ENCODE results near the gene IL13RA1. TPM values are rescaled to one million over a fixed set of nuclear protein-coding genes. Genes with fewer than 3 reads are reported as not detected.

Gene IL13RA1
- polyA plus RNA-seq, 2 of the 4 experiments (the other 2 are of a cell fraction) = 51.1 to 86.8 TPM

GRCh38 chrX:118755633-118756032, 28.2 kb downstream of the IL13RA1 start:
- H3K27ac ChIP-seq = no peak overlapping the region
- TF ChIP-seq ZNF302 (CRISPR knock-in tag; IDR thresholded peaks at IDR 0.05) (no peak), RNF2 (IDR thresholded peaks at IDR 0.05; ENCODE audit: borderline replicate concordance, low read depth) (no peak), MAX (IDR thresholded peaks at IDR 0.05) (no peak), TP53 (CRISPR knock-in tag; IDR thresholded peaks at IDR 0.05) (no peak), RAD21 (conservative IDR thresholded peaks at IDR 0.05 in 1 of 2, IDR thresholded peaks at IDR 0.05 in 1 of 2) (no peak), ZSCAN20 (CRISPR knock-in tag; IDR thresholded peaks at IDR 0.05) (no peak), HEYL (CRISPR knock-in tag; IDR thresholded peaks at IDR 0.05) (no peak), CTCF (IDR thresholded peaks at IDR 0.05) (no peak), RFX5 (IDR thresholded peaks at IDR 0.05) (no peak)
- DNase-seq (ENCODE audit: low read depth in 1 of 2, low spot score in 1 of 2) (no peak), ATAC-seq (no peak), FAIRE-seq (no peak)
- ChIA-PET POLR2A (no interaction called here), CTCF (no interaction called here)
- no peaks in the 10 kb centered on the region; the same call in 2 of the 3 replicates for H3K4me1 ChIP-seq
- 90% methylated on average over 4 of the region's 4 CpGs for WGBS (ENCODE audit: missing lambda C conversion rate)
- H3K4me2 ChIP-seq = no peak overlapping the region
- no peaks in the 10 kb centered on the region for H3K9me3 ChIP-seq
- H3K4me3 ChIP-seq = no peak overlapping the region

- TF ChIP-seq SMC3 (IDR thresholded peaks at IDR 0.05) = no peak
- TF ChIP-seq RAD21 (conservative IDR thresholded peaks at IDR 0.05 in 1 of 2, IDR thresholded peaks at IDR 0.05 in 1 of 2) = no peak
- no peak overlapping the region for H3K27ac ChIP-seq
- ChIA-PET CTCF (no interaction called here), POLR2A (no interaction called here)
- no peaks in the 10 kb centered on the region; the same call in 2 of the 3 replicates for H3K4me1 ChIP-seq
- H3K4me2 ChIP-seq = no peak overlapping the region
- DNase-seq (ENCODE audit: low read depth in 1 of 2, low spot score in 1 of 2) (no peak), FAIRE-seq (no peak), ATAC-seq (no peak)
- H3K9me3 ChIP-seq = no peaks in the 10 kb centered on the region
- H3K4me3 ChIP-seq = no peak overlapping the region
- WGBS (ENCODE audit: missing lambda C conversion rate) = 95% methylated on average over 2 of the region's 2 CpGs
Observed at GRCh38 chrX:118756101-118756500, 28.7 kb downstream of the IL13RA1 start.

GRCh38 chrX:118758511-118758910, 31.1 kb downstream of the IL13RA1 start:
- ChIA-PET CTCF (no interaction called here), POLR2A (no interaction called here)
- FAIRE-seq (no peak), DNase-seq (ENCODE audit: low read depth in 1 of 2, low spot score in 1 of 2) (no peak), ATAC-seq (no peak)
- H3K4me1 ChIP-seq = no peaks in the 10 kb centered on the region; the same call in 2 of the 3 replicates
- WGBS (ENCODE audit: missing lambda C conversion rate) = 89% methylated on average over 2 of the region's 2 CpGs
- TF ChIP-seq CBX8 (IDR thresholded peaks at IDR 0.05) = no peak
- TF ChIP-seq, protein P1, sequence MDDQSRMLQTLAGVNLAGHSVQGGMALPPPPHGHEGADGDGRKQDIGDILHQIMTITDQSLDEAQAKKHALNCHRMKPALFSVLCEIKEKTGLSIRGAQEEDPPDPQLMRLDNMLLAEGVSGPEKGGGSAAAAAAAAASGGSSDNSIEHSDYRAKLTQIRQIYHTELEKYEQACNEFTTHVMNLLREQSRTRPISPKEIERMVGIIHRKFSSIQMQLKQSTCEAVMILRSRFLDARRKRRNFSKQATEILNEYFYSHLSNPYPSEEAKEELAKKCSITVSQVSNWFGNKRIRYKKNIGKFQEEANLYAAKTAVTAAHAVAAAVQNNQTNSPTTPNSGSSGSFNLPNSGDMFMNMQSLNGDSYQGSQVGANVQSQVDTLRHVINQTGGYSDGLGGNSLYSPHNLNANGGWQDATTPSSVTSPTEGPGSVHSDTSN (IDR thresholded peaks at IDR 0.05) = no peak
- TF ChIP-seq JUNB (IDR thresholded peaks at IDR 0.05) = no peak
- TF ChIP-seq USF2 (IDR thresholded peaks at IDR 0.05) = no peak
- TF ChIP-seq MAFK (IDR thresholded peaks at IDR 0.05; ENCODE audit: partially characterized antibody) = no peak
- TF ChIP-seq ELK1 (IDR thresholded peaks at IDR 0.05; ENCODE audit: low read depth, low read length) = no peak
- no peak for TF ChIP-seq ZC3H11A (IDR thresholded peaks at IDR 0.05)
- no peak for TF ChIP-seq SREBF2 (IDR thresholded peaks at IDR 0.05)
- TF ChIP-seq HMGXB4 (CRISPR knock-in tag; IDR thresholded peaks at IDR 0.05; ENCODE audit: borderline replicate concordance) = no peak
- TF ChIP-seq TFCP2L1 (CRISPR knock-in tag; IDR thresholded peaks at IDR 0.05) = no peak
- TF ChIP-seq RNF2 (IDR thresholded peaks at IDR 0.05; ENCODE audit: borderline replicate concordance, low read depth) = no peak
- no peak for TF ChIP-seq CHD4 (IDR thresholded peaks at IDR 0.05; ENCODE audit: borderline replicate concordance)
- TF ChIP-seq E2F6 (IDR thresholded peaks at IDR 0.05; ENCODE audit: borderline replicate concordance, low read depth) = no peak
- no peak overlapping the region for H3K4me3 ChIP-seq
- H3K27ac ChIP-seq = no peak overlapping the region
- no peaks in the 10 kb centered on the region for H3K9me3 ChIP-seq
- no peak overlapping the region for H3K4me2 ChIP-seq

Measured in A549 (cell line).